SJCRH30 (cell line): ENCODE data around the gene GNA12. TPM values are rescaled to one million over a fixed set of nuclear protein-coding genes. Genes with fewer than 3 reads are reported as not detected.

ENCODE experiments used
- DNase-seq, 2 experiments: peaks; one replicate each; pipeline ENCODE4 v3.0.0-alpha.2; 2015 to 2020
- H3K27ac ChIP-seq: fragments of 250-450 bp; sonication (Bioruptor Pico); 2 replicates; pipeline ENCODE4 v1.5.1; 2020; ENCODE audit warnings: mild to moderate bottlenecking, moderate library complexity
- H3K27me3 ChIP-seq: fragments of 250-450 bp; sonication (Bioruptor Pico); 2 replicates; pipeline ENCODE4 v1.5.1; 2020; ENCODE audit warnings: mild to moderate bottlenecking, moderate library complexity
- H3K36me3 ChIP-seq: fragments of 250-450 bp; sonication (Bioruptor Pico); 2 replicates; pipeline ENCODE4 v1.5.1; 2020; ENCODE audit warnings: mild to moderate bottlenecking, moderate library complexity
- H3K4me1 ChIP-seq: fragments of 250-450 bp; sonication (Bioruptor Pico); 2 replicates; pipeline ENCODE4 v1.5.1; 2020; ENCODE audit warnings: mild to moderate bottlenecking, moderate library complexity
- H3K4me3 ChIP-seq: fragments of 250-450 bp; sonication (Bioruptor Pico); 2 replicates; pipeline ENCODE4 v1.5.1; 2020; ENCODE audit warnings: mild to moderate bottlenecking, moderate library complexity
- H3K9me3 ChIP-seq: fragments of 250-450 bp; sonication (Bioruptor Pico); replicated peaks from 2 replicates; pipeline ENCODE4 v1.5.1; 2020; ENCODE audit warnings: mild to moderate bottlenecking, moderate library complexity
- total RNA-seq: library from RNA; depleted of rRNA; stranded (reverse); fragments of >200 nt; shearing (Covaris generic); gene quantifications from 2 replicates; pipeline ENCODE4 v1.2.3, GENCODE V29; 2014

GNA12 gene
- total RNA-seq, 1 experiment from 2014 or later = 19.3 TPM

DNA sequence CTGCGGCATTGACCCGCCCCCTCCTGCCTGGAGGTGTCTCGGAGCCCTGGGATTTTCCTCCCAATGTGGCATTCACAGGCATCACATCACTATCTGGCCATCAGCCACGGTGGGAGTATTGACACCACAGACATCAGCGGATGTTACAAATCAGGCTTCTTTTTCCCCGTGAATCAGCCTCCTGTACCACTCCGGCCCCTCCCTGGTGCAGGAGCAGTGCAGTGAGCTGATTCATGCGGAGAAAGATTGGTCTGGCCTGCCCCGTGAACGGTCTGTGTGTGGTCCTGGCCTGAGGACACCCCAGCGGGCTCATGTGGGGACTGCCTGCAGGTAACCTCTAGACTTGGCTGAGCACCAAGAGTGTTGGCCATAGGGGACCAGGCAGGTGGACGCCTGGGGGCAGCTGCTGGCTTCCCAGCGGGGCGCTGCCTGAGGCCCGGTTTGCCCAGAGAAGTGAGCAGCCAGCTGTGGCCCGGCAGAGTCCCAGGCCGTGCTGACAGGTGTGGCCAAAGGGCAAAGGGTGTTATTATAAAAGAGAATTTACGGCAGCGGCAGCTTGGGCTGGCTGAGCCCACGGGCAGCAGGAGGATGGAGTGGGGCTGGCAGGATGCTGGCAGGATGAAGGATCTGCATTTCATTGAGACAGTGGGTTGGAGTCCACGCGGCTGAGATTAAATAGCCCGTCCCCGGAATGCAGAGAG is 32.1 kb upstream of the GNA12 start:
- peaks cover 47% of the 10 kb centered on the region for H3K4me1 ChIP-seq
- H3K4me3 ChIP-seq = no peak overlapping the region
- H3K27me3 ChIP-seq = no peaks in the 10 kb centered on the region
- no peaks in the 10 kb centered on the region for H3K9me3 ChIP-seq
- peak; percentile 97 for DNase-seq
- H3K36me3 ChIP-seq = no peaks in the 10 kb centered on the region
- peak overlapping the region; percentile 31 for H3K27ac ChIP-seq

DNA sequence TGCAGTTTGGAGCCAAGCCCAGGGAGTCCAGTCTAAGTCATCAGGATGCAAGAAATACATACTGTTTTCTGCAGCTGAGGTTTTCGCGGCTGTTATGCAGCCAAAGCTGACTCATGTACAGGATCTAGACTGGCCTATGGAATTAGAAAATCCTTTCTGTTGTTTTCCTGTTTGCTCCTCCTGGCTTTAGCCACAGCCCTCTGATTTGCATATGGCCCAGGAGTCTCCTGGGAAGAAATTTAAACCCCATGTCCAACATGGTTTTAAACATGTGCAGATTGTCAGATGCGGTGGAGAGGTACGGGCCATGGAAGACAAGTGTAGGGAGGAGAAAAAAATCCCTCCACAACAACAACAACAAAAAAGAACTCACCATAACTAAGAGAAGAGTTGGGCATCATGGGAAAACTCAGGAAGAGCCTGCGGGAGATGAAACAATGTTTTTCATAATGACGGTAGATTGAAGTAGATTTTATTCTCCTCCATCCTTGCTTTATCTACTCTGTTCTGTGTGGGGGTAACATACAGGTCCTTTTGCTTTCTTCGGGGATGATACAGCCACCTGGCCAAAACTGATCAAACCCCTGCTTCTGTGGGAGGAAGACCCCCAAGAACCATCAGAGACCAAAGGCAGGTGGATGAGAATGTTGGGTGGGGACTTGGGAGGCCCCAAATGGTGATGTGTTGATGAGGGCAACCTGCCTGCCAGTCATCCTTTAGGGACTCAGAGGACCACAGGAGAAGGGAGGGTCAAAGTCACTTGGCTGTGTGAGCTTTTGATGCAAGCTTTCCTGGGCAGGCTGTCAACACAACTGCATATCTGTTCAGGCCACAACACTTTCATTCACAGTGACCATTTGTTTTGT is 29.8 kb upstream of the GNA12 start:
- no peaks in the 10 kb centered on the region for H3K27me3 ChIP-seq
- H3K4me3 ChIP-seq = no peak overlapping the region
- peak overlapping the region; percentile 100 for H3K27ac ChIP-seq
- H3K4me1 ChIP-seq = peaks cover 48% of the 10 kb centered on the region
- H3K9me3 ChIP-seq = no peaks in the 10 kb centered on the region
- H3K36me3 ChIP-seq = no peaks in the 10 kb centered on the region
- peak; percentile 80 to 92 for DNase-seq

DNA sequence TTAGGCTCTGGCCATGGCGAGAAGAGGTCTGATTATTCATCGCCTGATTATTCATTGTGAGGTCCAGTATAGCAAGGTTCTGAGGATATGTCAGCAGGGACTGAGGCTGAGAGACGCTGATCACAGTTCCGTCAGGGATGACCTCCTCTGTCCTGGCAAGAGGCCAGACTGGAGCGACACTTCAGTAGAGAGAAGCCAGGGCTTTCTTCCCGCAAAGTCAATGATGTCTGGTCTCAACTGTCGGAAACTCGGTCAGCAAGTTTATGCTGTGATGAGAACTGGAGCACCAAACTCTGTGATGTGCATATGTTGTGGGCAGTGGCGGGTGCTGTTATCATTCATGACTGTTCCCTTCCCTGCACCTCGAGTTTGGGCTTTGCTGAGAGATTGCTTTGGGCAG is 29.0 kb upstream of the GNA12 start:
- no peaks in the 10 kb centered on the region for H3K36me3 ChIP-seq
- H3K4me1 ChIP-seq = peaks cover 48% of the 10 kb centered on the region
- DNase-seq = no peak
- H3K9me3 ChIP-seq = no peaks in the 10 kb centered on the region
- H3K27ac ChIP-seq = peak overlapping the region; percentile 100
- H3K4me3 ChIP-seq = no peak overlapping the region
- no peaks in the 10 kb centered on the region for H3K27me3 ChIP-seq

GRCh38 chr7:2872296-2872874 is 28.3 kb upstream of the GNA12 start:
- no peak overlapping the region for H3K4me3 ChIP-seq
- H3K27me3 ChIP-seq = no peaks in the 10 kb centered on the region
- no peaks in the 10 kb centered on the region for H3K9me3 ChIP-seq
- H3K36me3 ChIP-seq = no peaks in the 10 kb centered on the region
- peaks cover 48% of the 10 kb centered on the region for H3K4me1 ChIP-seq
- DNase-seq = no peak
- no peak overlapping the region for H3K27ac ChIP-seq

GRCh38 chr7:2870471-2870931 is 26.4 kb upstream of the GNA12 start:
- Histone ChIP-seq H3K4me1 (peaks cover 35% of the 10 kb centered on the region), H3K27me3 (no peaks in the 10 kb centered on the region), H3K4me3 (peak overlapping the region; percentile 48), H3K27ac (peak overlapping the region; percentile 35), H3K36me3 (no peaks in the 10 kb centered on the region), H3K9me3 (no peaks in the 10 kb centered on the region)
- DNase-seq = peak; percentile 76 to 85

- Histone ChIP-seq H3K27me3 (no peaks in the 10 kb centered on the region), H3K4me3 (peak overlapping the region; percentile 48), H3K27ac (peak overlapping the region; percentile 35), H3K9me3 (no peaks in the 10 kb centered on the region), H3K36me3 (no peaks in the 10 kb centered on the region), H3K4me1 (peaks cover 34% of the 10 kb centered on the region)
- no peak for DNase-seq
Measured at GRCh38 chr7:2869981-2870380, 25.9 kb upstream of the GNA12 start.

DNA sequence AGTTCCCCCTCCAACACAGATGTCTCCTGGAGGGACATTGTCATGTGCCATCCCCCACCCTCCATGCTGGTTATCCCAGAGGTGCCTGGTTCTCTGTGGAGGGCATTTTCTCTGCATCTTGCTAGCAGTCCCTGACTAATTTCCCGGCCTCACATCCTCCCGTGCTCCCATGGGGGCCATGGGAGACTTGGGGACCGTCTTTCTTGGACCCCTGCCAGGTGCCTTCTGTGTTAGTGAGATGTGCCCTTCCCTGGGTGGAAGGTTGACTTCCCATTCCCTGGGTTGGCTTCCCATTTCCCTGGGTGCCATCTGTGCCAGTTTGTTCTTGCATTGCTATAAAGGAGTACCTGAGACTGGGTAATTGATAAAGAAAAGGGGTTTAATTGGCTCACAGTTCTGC is 22.5 kb upstream of the GNA12 start:
- no peak for DNase-seq
- no peaks in the 10 kb centered on the region for H3K36me3 ChIP-seq
- no peaks in the 10 kb centered on the region for H3K27me3 ChIP-seq

DNA sequence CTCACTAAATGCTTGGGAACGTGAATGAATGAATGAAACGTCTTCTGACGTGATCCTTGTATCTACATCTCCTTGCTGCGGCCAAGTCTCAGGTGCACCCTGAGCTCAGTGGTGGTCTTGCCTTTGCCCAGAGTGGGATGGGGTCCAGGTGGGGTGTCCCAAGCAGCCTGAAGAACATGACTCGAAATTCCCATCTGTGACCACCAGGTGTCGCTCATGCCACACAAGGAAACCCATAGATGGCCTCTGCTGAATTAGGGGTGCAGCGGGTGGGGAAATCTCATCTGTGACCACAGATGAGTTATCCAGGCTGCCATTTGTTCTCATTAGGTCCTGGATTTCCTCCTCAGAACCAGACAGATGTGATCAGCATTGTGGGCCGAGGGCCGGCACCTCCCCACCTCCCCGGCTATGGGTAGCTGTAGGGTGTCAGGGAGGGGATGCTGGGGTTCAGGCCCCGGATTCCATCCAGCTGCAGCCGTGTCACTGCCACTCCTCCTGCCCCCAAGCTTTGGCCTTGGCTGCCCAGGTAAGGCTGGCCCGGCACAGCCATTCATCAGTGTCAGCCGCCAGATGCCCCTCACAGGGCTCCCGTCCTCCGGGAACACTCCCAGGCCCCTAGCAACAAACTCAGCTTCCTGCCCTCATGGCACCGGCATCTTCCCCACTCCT is 21.0 kb upstream of the GNA12 start:
- peak; percentile 70 to 94 for DNase-seq
- no peaks in the 10 kb centered on the region for H3K9me3 ChIP-seq
- peaks cover 24% of the 10 kb centered on the region for H3K4me1 ChIP-seq
- H3K4me3 ChIP-seq = no peak overlapping the region
- H3K27ac ChIP-seq = no peak overlapping the region
- H3K27me3 ChIP-seq = no peaks in the 10 kb centered on the region
- no peaks in the 10 kb centered on the region for H3K36me3 ChIP-seq

More for the DNA sequence above, 22.5 kb upstream of the GNA12 start:
- H3K9me3 ChIP-seq = no peaks in the 10 kb centered on the region
- no peak overlapping the region for H3K27ac ChIP-seq
- H3K4me1 ChIP-seq = peaks cover 33% of the 10 kb centered on the region
- no peak overlapping the region for H3K4me3 ChIP-seq

- peak overlapping the region; percentile 44; the same call in 1 of the 2 replicates for H3K4me3 ChIP-seq
Measured at GRCh38 chr7:2864204-2864985, 20.3 kb upstream of the GNA12 start.

GRCh38 chr7:2863461-2864066 is 19.5 kb upstream of the GNA12 start:
- Histone ChIP-seq H3K4me3 (peak overlapping the region; percentile 44), H3K9me3 (no peaks in the 10 kb centered on the region), H3K27ac (peak overlapping the region; percentile 83), H3K36me3 (no peaks in the 10 kb centered on the region), H3K4me1 (peaks cover 25% of the 10 kb centered on the region), H3K27me3 (no peaks in the 10 kb centered on the region)
- DNase-seq = peak; percentile 92 to 95

More at GRCh38 chr7:2864204-2864985, 20.3 kb upstream of the GNA12 start:
- Histone ChIP-seq H3K9me3 (no peaks in the 10 kb centered on the region), H3K27me3 (no peaks in the 10 kb centered on the region), H3K27ac (peak overlapping the region; percentile 83), H3K36me3 (no peaks in the 10 kb centered on the region), H3K4me1 (peaks cover 22% of the 10 kb centered on the region)
- DNase-seq = no peak

GRCh38 chr7:2862831-2863361 is 18.8 kb upstream of the GNA12 start:
- Histone ChIP-seq H3K4me1 (peaks cover 25% of the 10 kb centered on the region), H3K36me3 (no peaks in the 10 kb centered on the region), H3K27me3 (no peaks in the 10 kb centered on the region), H3K27ac (peak overlapping the region; percentile 83), H3K9me3 (no peaks in the 10 kb centered on the region), H3K4me3 (peak overlapping the region; percentile 44)
- DNase-seq = peak; percentile 41 to 47

GRCh38 chr7:2861509-2861908 is 17.4 kb upstream of the GNA12 start:
- no peak for DNase-seq
- Histone ChIP-seq H3K9me3 (no peaks in the 10 kb centered on the region), H3K27ac (no peak overlapping the region), H3K27me3 (no peaks in the 10 kb centered on the region), H3K4me3 (no peak overlapping the region), H3K4me1 (peaks cover 25% of the 10 kb centered on the region), H3K36me3 (no peaks in the 10 kb centered on the region; the same call in 1 of the 2 replicates)

DNA sequence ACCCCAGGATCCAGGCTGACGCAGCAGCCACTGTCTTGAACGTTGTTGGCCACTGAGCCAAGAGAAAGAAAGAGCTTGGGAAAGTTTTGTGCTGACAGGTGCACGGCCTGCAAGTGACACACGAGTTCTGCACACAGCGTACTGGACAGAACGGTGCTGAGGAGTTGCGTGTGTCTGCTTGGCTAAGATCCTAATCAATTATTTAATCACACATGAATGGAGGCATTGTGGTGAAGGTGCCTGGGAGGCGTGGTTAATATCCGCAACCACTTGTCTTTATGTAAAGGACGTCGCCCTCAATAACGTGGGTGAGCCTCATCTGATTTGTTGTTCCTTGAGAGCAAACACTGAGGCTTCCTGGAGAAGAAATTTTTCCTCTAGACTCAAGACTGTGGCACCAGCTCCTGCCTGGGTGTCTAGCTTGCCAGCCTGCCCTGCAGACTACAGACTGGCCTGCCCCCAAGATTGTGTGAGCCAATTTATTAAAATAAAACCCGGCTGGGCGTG is 16.6 kb upstream of the GNA12 start:
- peaks cover 25% of the 10 kb centered on the region for H3K4me1 ChIP-seq
- no peak overlapping the region for H3K27ac ChIP-seq
- H3K36me3 ChIP-seq = no peaks in the 10 kb centered on the region; the same call in 1 of the 2 replicates
- H3K27me3 ChIP-seq = no peaks in the 10 kb centered on the region
- no peak overlapping the region for H3K4me3 ChIP-seq
- peak in 1 of 2 experiments; percentile 37 for DNase-seq
- H3K9me3 ChIP-seq = no peaks in the 10 kb centered on the region
